Left ventricle myocardium inferior (tissue), 1 donor: Measurements from ENCODE around the gene AMPH. TPM values are rescaled to one million over a fixed set of nuclear protein-coding genes. Genes with fewer than 3 reads are reported as not detected.

Source experiments
- DNase-seq: peaks from one replicate; pipeline ENCODE4 v3.0.0-alpha.2; 2020
- H3K27ac ChIP-seq: fragments of 200-600 bp; replicated peaks from 2 replicates; pipeline ENCODE4 v1.8.0; 2021
- H3K27me3 ChIP-seq: fragments of 200-600 bp; 2 replicates; pipeline ENCODE4 v1.8.0; 2021; ENCODE audit warnings: low read depth
- H3K36me3 ChIP-seq: fragments of 200-600 bp; 2 replicates; pipeline ENCODE4 v1.8.0; 2021
- H3K4me1 ChIP-seq: fragments of 200-600 bp; 2 replicates; pipeline ENCODE4 v1.8.0; 2021
- H3K4me3 ChIP-seq: fragments of 200-600 bp; 2 replicates; pipeline ENCODE4 v1.8.0; 2021; ENCODE audit warnings: mild to moderate bottlenecking, moderate library complexity
- H3K9me3 ChIP-seq: fragments of 200-600 bp; replicated peaks from 2 replicates; pipeline ENCODE4 v1.8.0; 2021
- intact Hi-C: fragments of 100-400 bp; cut with micrococcal nuclease; formaldehyde crosslinking; loops from one replicate; pipeline ENCODE4 v1.11.0; 2022
- total RNA-seq: library from RNA; stranded (reverse); fragmentation: NEBNext Ultra II Directional; extraction: Animal tissue kit (Norgen Biotek cat#: 25700); gene quantifications from one replicate; pipeline ENCODE4 v1.2.1, GENCODE V29; 2021
- TF ChIP-seq, protein P1 (sequence below): fragments of 200-600 bp; IDR thresholded peaks from 2 replicates; pipeline ENCODE4 v1.8.0; 2021; ENCODE audit warnings: antibody characterized with exemption, mild to moderate bottlenecking, borderline replicate concordance
- donor health status: DM: no; HTN: yes; CAD: no; lungs with severe emphysema.

Gene AMPH
- total RNA-seq, 1 donor from 2014 or later = 2.6 TPM

DNA sequence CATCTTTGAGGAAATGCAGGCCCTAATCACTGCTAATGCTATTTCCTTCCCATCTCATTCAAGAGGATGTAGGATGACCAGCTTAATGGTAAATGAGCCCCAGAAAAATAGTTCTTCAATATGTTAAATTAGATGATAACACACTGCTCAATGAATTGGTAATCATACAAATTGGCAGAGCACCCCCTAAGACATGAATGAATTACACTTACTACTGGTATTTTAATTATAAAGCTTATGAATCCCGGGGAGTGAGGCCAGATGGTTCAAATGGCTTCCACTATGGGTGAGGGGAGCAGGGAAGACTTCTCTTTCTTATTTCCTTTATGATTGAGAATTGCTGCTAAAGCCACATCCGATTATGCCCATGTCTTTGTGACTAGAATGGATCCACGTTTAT is 198.5 kb downstream of the AMPH start:
- Histone ChIP-seq H3K27ac (no peak overlapping the region), H3K4me1 (peaks cover 8% of the 10 kb centered on the region), H3K4me3 (no peak overlapping the region), H3K36me3 (no peaks in the 10 kb centered on the region), H3K27me3 (no peaks in the 10 kb centered on the region), H3K9me3 (no peaks in the 10 kb centered on the region)
- TF ChIP-seq, protein P1, sequence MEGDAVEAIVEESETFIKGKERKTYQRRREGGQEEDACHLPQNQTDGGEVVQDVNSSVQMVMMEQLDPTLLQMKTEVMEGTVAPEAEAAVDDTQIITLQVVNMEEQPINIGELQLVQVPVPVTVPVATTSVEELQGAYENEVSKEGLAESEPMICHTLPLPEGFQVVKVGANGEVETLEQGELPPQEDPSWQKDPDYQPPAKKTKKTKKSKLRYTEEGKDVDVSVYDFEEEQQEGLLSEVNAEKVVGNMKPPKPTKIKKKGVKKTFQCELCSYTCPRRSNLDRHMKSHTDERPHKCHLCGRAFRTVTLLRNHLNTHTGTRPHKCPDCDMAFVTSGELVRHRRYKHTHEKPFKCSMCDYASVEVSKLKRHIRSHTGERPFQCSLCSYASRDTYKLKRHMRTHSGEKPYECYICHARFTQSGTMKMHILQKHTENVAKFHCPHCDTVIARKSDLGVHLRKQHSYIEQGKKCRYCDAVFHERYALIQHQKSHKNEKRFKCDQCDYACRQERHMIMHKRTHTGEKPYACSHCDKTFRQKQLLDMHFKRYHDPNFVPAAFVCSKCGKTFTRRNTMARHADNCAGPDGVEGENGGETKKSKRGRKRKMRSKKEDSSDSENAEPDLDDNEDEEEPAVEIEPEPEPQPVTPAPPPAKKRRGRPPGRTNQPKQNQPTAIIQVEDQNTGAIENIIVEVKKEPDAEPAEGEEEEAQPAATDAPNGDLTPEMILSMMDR = no peak
- intact Hi-C loops = no loop called here
- no peak for DNase-seq

DNA sequence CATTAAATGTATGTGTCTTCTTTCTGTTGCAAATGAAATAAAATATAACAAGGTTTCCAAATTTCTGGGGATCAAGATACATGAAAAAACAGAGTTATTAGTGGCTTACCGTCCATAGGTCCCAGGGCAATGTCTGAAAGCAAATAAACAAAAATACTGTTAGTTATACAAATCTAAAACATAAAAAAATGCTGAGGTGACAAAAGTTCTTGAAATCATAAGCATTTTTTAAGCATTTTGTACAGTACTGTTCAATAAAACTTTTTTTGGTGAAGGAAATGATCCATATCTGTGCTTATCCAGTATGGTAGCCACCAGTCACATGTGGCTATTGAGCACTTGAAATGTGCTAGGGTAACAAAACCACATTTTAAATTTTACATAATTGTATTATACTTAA is 199.1 kb downstream of the AMPH start:
- H3K27me3 ChIP-seq = no peaks in the 10 kb centered on the region
- intact Hi-C loops = no loop called here
- DNase-seq = no peak
- TF ChIP-seq, protein P1 = no peak
- no peaks in the 10 kb centered on the region for H3K9me3 ChIP-seq
- no peak overlapping the region for H3K27ac ChIP-seq
- peaks cover 8% of the 10 kb centered on the region for H3K4me1 ChIP-seq
- H3K4me3 ChIP-seq = no peak overlapping the region
- H3K36me3 ChIP-seq = no peaks in the 10 kb centered on the region

DNA sequence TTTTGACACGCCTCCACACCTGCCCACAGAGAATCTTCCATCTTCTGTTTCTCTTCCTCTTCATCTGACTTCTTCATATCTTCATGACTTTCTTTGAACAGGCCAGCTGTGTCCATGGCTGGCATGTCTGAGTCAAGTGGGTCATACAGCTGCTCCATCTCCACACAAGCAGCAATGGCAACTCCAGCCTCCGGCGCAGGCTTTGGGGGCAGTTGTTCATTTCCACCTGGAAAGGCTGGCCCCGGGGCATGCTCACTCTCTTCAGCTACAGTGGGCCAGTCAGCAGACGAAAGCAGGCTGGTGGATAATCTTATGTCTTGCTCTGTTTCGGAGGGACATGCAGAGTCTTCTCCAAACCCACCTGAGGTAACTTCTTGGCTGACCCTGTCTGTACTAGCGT is 202.1 kb downstream of the AMPH start:
- no peak for DNase-seq

DNA sequence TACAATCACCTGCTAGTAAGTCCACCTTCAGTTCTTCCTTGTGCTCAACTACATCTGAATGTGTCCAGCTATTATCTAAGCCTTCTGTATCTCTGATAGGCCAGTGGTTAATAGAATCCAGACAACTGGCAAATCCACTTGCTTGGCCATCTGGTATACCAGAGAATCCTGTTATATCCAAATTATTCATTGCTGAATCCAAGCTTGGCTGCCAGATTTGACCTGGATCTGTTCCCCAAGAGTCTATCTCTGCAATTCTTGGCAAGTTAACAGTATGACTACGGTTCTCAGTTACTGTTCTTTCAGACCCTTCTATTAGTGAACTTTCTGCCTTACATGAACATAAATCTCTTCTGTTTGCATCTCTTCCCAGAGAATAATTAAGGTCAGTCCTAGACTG is 203.1 kb downstream of the AMPH start:
- H3K4me3 ChIP-seq = no peak overlapping the region
- peaks cover 8% of the 10 kb centered on the region for H3K4me1 ChIP-seq
- no peaks in the 10 kb centered on the region for H3K9me3 ChIP-seq
- TF ChIP-seq, protein P1 = no peak
- H3K36me3 ChIP-seq = no peaks in the 10 kb centered on the region
- peaks cover 8% of the 10 kb centered on the region for H3K27me3 ChIP-seq
- intact Hi-C loops = no loop called here
- DNase-seq = no peak
- H3K27ac ChIP-seq = no peak overlapping the region

More for the DNA sequence above, 202.1 kb downstream of the AMPH start:
- Histone ChIP-seq H3K9me3 (no peaks in the 10 kb centered on the region), H3K36me3 (no peaks in the 10 kb centered on the region), H3K27me3 (no peaks in the 10 kb centered on the region), H3K4me3 (no peak overlapping the region), H3K4me1 (peaks cover 8% of the 10 kb centered on the region), H3K27ac (no peak overlapping the region)
- TF ChIP-seq, protein P1 = no peak
- intact Hi-C loops = no loop called here

DNA sequence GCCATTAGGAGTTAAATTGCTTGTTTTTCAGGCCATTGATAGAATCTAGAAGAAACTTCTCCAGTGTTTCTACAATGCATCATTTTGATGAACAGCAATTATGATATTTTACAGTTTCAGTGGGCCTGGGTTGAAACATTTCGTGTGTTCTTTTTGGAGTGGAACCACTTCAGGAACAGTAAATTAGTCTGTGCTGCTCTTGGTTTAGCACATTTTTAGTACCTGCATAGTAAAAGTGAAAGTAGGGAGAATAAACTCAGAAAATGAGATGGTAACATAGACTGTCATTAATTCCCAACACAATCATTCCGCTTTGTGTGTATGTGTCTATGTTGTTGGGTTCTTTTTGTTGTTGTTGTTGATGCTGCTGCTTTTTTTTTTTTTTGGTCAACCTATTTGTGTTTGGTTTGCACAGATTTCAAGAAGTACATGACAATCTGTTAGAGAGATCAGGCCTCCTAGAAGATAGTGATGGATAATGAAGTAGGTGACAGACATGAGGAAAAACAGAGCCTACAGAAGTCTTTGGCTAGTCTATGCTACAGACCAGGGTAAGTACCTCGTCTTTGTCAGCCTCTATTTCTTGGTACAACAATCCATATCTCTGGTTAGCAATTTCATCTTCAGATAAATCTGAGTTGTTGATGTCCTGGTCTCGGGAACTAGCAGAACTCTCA is 203.8 kb downstream of the AMPH start:
- peaks cover 14% of the 10 kb centered on the region for H3K27me3 ChIP-seq
- DNase-seq = no peak
- H3K9me3 ChIP-seq = no peaks in the 10 kb centered on the region
- no peak overlapping the region for H3K4me3 ChIP-seq
- H3K4me1 ChIP-seq = peaks cover 8% of the 10 kb centered on the region
- TF ChIP-seq, protein P1 = no peak
- no peak overlapping the region for H3K27ac ChIP-seq
- intact Hi-C loops = no loop called here
- H3K36me3 ChIP-seq = no peaks in the 10 kb centered on the region
